ENCODE measurements around the gene NEU1. TPM values are rescaled to one million over a fixed set of nuclear protein-coding genes. Genes with fewer than 3 reads are reported as not detected.

Gene NEU1
- total and polyA plus RNA-seq, 4 donors: 27.6 to 42.4 (median 34.8) TPM

DNA sequence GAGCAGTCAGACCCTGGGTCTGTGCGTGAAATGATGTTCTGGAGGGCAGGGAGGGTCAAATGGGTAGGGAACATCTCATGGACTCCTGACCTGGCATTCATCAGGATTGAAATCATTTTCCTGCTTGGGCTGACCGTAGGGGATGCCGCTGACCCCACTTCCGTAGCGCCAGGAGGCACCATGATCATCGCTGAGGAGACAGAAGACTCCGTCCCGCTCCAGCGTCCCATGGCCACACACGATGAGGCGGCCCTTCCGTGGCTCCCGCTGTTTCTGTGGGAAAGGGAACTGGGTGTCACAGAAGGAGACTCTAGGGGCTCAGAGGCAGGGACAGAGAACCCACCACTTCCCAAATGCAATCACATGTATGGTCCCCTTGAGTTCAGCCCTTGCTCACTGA, 2.3 kb downstream of the NEU1 start:
- Histone ChIP-seq H3K36me3 (ENCODE audit: control insufficient read depth in 4 of 4, insufficient read depth in 3 of 4, low read depth in 1 of 4, low read length in 3 of 4) (peaks cover 9 to 28% (median 12%) of the 10 kb centered on the region in 4 donors), H3K27me3 (ENCODE audit: control insufficient read depth in 4 of 4, insufficient read depth in 4 of 4, low read length in 3 of 4) (no peaks in the 10 kb centered on the region)
- WGBS: 96% methylated on average over 13 of the region's 13 CpGs

DNA sequence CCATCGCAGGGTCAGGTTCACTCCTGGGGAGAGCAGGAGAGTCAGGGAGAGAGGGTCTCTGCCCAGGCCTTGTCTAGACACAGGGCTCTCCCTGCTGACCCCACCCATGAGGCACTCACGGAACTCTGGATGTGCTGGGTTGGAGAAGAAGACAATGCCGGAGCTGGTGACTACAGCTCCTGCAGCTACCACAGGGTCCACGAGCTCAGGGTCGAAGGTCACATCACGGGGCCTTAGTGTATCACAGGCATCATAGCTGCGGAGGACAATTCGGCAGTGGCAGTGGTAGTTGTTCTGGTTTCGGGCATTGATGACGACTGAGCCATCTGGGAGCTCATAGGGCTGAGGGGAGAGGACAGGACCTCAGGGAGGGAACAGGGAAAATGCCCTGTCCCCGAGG, 2.7 kb downstream of the NEU1 start:
- Histone ChIP-seq H3K4me1 (ENCODE audit: control insufficient read depth in 4 of 4, insufficient read depth in 4 of 4, low read length in 3 of 4) (peaks cover 11 to 20% (median 16%) of the 10 kb centered on the region in 4 donors), H3K9ac (ENCODE audit: low read depth in 1 of 2, low read length in 2 of 2) (no peak overlapping the region), H3K27ac (ENCODE audit: low read depth in 1 of 2, low read length in 2 of 2) (no peak overlapping the region), H3K9me3 (ENCODE audit: control insufficient read depth in 4 of 4, low read length in 3 of 4) (no peaks in the 10 kb centered on the region), H3K27me3 (ENCODE audit: control insufficient read depth in 4 of 4, insufficient read depth in 4 of 4, low read length in 3 of 4) (no peaks in the 10 kb centered on the region), H3K4me3 (ENCODE audit: low read depth in 1 of 3, low read length in 3 of 3) (no peak overlapping the region), H3K36me3 (ENCODE audit: control insufficient read depth in 4 of 4, insufficient read depth in 3 of 4, low read depth in 1 of 4, low read length in 3 of 4) (peaks cover 9 to 28% (median 12%) of the 10 kb centered on the region in 4 donors)
- 93% methylated on average over 11 of the region's 11 CpGs for WGBS
- no peak for TF ChIP-seq JUND (IDR thresholded peaks at IDR 0.05)
- no peak for TF ChIP-seq NR2F2 (IDR thresholded peaks at IDR 0.05)
- no peak for TF ChIP-seq FOXA1 (IDR thresholded peaks at IDR 0.05)
- TF ChIP-seq, protein P1, sequence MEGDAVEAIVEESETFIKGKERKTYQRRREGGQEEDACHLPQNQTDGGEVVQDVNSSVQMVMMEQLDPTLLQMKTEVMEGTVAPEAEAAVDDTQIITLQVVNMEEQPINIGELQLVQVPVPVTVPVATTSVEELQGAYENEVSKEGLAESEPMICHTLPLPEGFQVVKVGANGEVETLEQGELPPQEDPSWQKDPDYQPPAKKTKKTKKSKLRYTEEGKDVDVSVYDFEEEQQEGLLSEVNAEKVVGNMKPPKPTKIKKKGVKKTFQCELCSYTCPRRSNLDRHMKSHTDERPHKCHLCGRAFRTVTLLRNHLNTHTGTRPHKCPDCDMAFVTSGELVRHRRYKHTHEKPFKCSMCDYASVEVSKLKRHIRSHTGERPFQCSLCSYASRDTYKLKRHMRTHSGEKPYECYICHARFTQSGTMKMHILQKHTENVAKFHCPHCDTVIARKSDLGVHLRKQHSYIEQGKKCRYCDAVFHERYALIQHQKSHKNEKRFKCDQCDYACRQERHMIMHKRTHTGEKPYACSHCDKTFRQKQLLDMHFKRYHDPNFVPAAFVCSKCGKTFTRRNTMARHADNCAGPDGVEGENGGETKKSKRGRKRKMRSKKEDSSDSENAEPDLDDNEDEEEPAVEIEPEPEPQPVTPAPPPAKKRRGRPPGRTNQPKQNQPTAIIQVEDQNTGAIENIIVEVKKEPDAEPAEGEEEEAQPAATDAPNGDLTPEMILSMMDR (IDR thresholded peaks at IDR 0.05; ENCODE audit: low read depth, low read length, missing input control): no peak
- TF ChIP-seq, protein P2, sequence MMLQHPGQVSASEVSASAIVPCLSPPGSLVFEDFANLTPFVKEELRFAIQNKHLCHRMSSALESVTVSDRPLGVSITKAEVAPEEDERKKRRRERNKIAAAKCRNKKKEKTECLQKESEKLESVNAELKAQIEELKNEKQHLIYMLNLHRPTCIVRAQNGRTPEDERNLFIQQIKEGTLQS (IDR thresholded peaks at IDR 0.05): no peak
- TF ChIP-seq YY1 (IDR thresholded peaks at IDR 0.05): no peak
- TF ChIP-seq TAF1 (conservative IDR thresholded peaks at IDR 0.05): no peak
- TF ChIP-seq SP1 (IDR thresholded peaks at IDR 0.05): no peak
- no peak for TF ChIP-seq EGR1 (IDR thresholded peaks at IDR 0.05; ENCODE audit: low read depth in 2 of 2)
- TF ChIP-seq, protein P3, sequence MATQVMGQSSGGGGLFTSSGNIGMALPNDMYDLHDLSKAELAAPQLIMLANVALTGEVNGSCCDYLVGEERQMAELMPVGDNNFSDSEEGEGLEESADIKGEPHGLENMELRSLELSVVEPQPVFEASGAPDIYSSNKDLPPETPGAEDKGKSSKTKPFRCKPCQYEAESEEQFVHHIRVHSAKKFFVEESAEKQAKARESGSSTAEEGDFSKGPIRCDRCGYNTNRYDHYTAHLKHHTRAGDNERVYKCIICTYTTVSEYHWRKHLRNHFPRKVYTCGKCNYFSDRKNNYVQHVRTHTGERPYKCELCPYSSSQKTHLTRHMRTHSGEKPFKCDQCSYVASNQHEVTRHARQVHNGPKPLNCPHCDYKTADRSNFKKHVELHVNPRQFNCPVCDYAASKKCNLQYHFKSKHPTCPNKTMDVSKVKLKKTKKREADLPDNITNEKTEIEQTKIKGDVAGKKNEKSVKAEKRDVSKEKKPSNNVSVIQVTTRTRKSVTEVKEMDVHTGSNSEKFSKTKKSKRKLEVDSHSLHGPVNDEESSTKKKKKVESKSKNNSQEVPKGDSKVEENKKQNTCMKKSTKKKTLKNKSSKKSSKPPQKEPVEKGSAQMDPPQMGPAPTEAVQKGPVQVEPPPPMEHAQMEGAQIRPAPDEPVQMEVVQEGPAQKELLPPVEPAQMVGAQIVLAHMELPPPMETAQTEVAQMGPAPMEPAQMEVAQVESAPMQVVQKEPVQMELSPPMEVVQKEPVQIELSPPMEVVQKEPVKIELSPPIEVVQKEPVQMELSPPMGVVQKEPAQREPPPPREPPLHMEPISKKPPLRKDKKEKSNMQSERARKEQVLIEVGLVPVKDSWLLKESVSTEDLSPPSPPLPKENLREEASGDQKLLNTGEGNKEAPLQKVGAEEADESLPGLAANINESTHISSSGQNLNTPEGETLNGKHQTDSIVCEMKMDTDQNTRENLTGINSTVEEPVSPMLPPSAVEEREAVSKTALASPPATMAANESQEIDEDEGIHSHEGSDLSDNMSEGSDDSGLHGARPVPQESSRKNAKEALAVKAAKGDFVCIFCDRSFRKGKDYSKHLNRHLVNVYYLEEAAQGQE (IDR thresholded peaks at IDR 0.05): no peak
- no peak for TF ChIP-seq GABPA (IDR thresholded peaks at IDR 0.05 in 1 of 2, conservative IDR thresholded peaks at IDR 0.05 in 1 of 2)
- DNase-seq (ENCODE audit: low spot score): no peak

More for the DNA sequence above, 2.3 kb downstream of the NEU1 start:
- Histone ChIP-seq H3K4me1 (ENCODE audit: control insufficient read depth in 4 of 4, insufficient read depth in 4 of 4, low read length in 3 of 4) (peaks cover 11 to 21% (median 17%) of the 10 kb centered on the region in 4 donors), H3K9me3 (ENCODE audit: control insufficient read depth in 4 of 4, low read length in 3 of 4) (no peaks in the 10 kb centered on the region), H3K9ac (ENCODE audit: low read depth in 1 of 2, low read length in 2 of 2) (no peak overlapping the region), H3K4me3 (ENCODE audit: low read depth in 1 of 3, low read length in 3 of 3) (no peak overlapping the region), H3K27ac (ENCODE audit: low read depth in 1 of 2, low read length in 2 of 2) (no peak overlapping the region)
- TF ChIP-seq NR2F2 (IDR thresholded peaks at IDR 0.05): no peak
- TF ChIP-seq, protein P3 (IDR thresholded peaks at IDR 0.05): no peak
- no peak for TF ChIP-seq RXRA (IDR thresholded peaks at IDR 0.05)
- TF ChIP-seq SP1 (IDR thresholded peaks at IDR 0.05): no peak
- TF ChIP-seq GABPA (IDR thresholded peaks at IDR 0.05 in 1 of 2, conservative IDR thresholded peaks at IDR 0.05 in 1 of 2): no peak
- TF ChIP-seq HNF4A (conservative IDR thresholded peaks at IDR 0.05): no peak
- TF ChIP-seq, protein P1 (IDR thresholded peaks at IDR 0.05; ENCODE audit: low read depth, low read length, missing input control): no peak
- TF ChIP-seq HNF4G (IDR thresholded peaks at IDR 0.05): no peak
- no peak for DNase-seq (ENCODE audit: low spot score)
